ENCODE measurements around the gene DEAF1.

The DEAF1 gene

DNA sequence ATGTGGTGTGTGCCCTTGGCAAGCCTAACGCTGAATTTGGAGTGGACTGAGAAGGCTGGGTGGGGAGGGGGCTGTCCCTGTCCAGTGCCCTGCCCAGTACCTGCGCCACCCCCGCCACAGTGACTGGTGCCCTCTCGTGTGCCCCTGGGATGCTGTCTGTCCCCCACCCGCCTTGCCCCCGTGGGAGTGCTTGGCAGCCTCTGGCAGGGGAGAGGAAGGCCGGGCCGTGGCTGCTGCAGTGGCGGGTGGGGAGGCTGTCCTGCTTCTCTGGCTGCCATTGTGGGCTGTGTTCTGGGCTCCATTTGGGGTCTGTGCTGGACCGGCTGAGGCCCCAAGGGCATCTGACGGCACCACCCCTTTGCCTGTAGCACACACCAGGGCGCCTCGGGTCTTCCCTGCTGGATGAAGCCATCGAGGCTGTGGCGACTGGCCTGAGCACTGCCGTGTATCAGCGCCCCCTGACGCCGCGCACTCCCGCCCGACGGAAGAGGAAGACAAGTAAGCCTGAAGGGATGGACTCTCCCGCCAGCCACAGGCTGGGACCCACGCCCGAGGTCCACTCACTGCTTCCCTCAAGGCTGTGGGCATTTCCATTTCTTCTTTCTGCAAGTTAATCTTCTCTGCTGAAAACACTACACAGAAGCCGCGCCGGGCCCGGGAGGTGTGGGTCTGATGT is 96.9 kb downstream of the DEAF1 start:
- Histone ChIP-seq H3K27ac (no peak overlapping the region), H3K9ac (no peak overlapping the region), H3K4me3 (ENCODE audit: low read depth, low read length) (no peak overlapping the region), H3K79me2 (peaks cover 2% of the 10 kb centered on the region), H3K4me1 (no peaks in the 10 kb centered on the region), H3K4me2 (ENCODE audit: low read length) (no peak overlapping the region), H3K36me3 (ENCODE audit: control insufficient read depth, insufficient read depth, low read length) (no peaks in the 10 kb centered on the region), H3K27me3 (ENCODE audit: control insufficient read depth, insufficient read depth, low read length) (no peaks in the 10 kb centered on the region), H2AFZ (no peak overlapping the region), H3K9me3 (ENCODE audit: control insufficient read depth, low read length) (no peaks in the 10 kb centered on the region)
- TF ChIP-seq, protein P1, sequence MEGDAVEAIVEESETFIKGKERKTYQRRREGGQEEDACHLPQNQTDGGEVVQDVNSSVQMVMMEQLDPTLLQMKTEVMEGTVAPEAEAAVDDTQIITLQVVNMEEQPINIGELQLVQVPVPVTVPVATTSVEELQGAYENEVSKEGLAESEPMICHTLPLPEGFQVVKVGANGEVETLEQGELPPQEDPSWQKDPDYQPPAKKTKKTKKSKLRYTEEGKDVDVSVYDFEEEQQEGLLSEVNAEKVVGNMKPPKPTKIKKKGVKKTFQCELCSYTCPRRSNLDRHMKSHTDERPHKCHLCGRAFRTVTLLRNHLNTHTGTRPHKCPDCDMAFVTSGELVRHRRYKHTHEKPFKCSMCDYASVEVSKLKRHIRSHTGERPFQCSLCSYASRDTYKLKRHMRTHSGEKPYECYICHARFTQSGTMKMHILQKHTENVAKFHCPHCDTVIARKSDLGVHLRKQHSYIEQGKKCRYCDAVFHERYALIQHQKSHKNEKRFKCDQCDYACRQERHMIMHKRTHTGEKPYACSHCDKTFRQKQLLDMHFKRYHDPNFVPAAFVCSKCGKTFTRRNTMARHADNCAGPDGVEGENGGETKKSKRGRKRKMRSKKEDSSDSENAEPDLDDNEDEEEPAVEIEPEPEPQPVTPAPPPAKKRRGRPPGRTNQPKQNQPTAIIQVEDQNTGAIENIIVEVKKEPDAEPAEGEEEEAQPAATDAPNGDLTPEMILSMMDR (IDR thresholded peaks at IDR 0.05), result no peak

- H3K4me2 ChIP-seq (ENCODE audit: low read length), result no peak overlapping the region
- no peak overlapping the region for H3K4me3 ChIP-seq (ENCODE audit: low read depth, low read length)
- H3K9me3 ChIP-seq (ENCODE audit: control insufficient read depth, low read length), result no peaks in the 10 kb centered on the region
- H3K9ac ChIP-seq, result no peak overlapping the region
- H2AFZ ChIP-seq, result no peak overlapping the region
- TF ChIP-seq, protein P1 (IDR thresholded peaks at IDR 0.05), result no peak
- H3K79me2 ChIP-seq, result peaks cover 2% of the 10 kb centered on the region
- H3K27me3 ChIP-seq (ENCODE audit: control insufficient read depth, insufficient read depth, low read length), result no peaks in the 10 kb centered on the region
- H3K27ac ChIP-seq, result no peak overlapping the region
- H3K4me1 ChIP-seq, result no peaks in the 10 kb centered on the region
- H3K36me3 ChIP-seq (ENCODE audit: control insufficient read depth, insufficient read depth, low read length), result no peaks in the 10 kb centered on the region
Observed at GRCh38 chr11:597166-597725, 97.8 kb downstream of the DEAF1 start.

GRCh38 chr11:596374-596773 is 98.6 kb downstream of the DEAF1 start:
- TF ChIP-seq, protein P1 (IDR thresholded peaks at IDR 0.05), result no peak

GRCh38 chr11:595400-595799 is 99.6 kb downstream of the DEAF1 start:
- TF ChIP-seq, protein P1 (IDR thresholded peaks at IDR 0.05), result no peak
- no peaks in the 10 kb centered on the region for H3K36me3 ChIP-seq (ENCODE audit: control insufficient read depth, insufficient read depth, low read length)
- H3K4me1 ChIP-seq, result no peaks in the 10 kb centered on the region

More at GRCh38 chr11:596374-596773, 98.6 kb downstream of the DEAF1 start:
- no peaks in the 10 kb centered on the region for H3K27me3 ChIP-seq (ENCODE audit: control insufficient read depth, insufficient read depth, low read length)
- no peak overlapping the region for H3K9ac ChIP-seq
- H3K9me3 ChIP-seq (ENCODE audit: control insufficient read depth, low read length), result no peaks in the 10 kb centered on the region
- H3K36me3 ChIP-seq (ENCODE audit: control insufficient read depth, insufficient read depth, low read length), result no peaks in the 10 kb centered on the region
- H3K27ac ChIP-seq, result no peak overlapping the region
- H3K4me2 ChIP-seq (ENCODE audit: low read length), result no peak overlapping the region
- H2AFZ ChIP-seq, result no peak overlapping the region
- peaks cover 2% of the 10 kb centered on the region for H3K79me2 ChIP-seq
- no peak overlapping the region for H3K4me3 ChIP-seq (ENCODE audit: low read depth, low read length)
- H3K4me1 ChIP-seq, result no peaks in the 10 kb centered on the region

More at GRCh38 chr11:595400-595799, 99.6 kb downstream of the DEAF1 start:
- Histone ChIP-seq H3K4me2 (ENCODE audit: low read length) (no peak overlapping the region), H3K4me3 (ENCODE audit: low read depth, low read length) (no peak overlapping the region), H3K27ac (no peak overlapping the region), H3K79me2 (peaks cover 2% of the 10 kb centered on the region), H3K9ac (no peak overlapping the region), H3K9me3 (ENCODE audit: control insufficient read depth, low read length) (no peaks in the 10 kb centered on the region), H3K27me3 (ENCODE audit: control insufficient read depth, insufficient read depth, low read length) (no peaks in the 10 kb centered on the region), H2AFZ (no peak overlapping the region)

Measured in parathyroid adenoma (tissue), 2 donors.